Right kidney (tissue), 1 donor: Measurements from ENCODE around the gene ZBTB20.
A peak's percentile ranks its signal among the peaks of the same experiment; 100 is the strongest.

Source experiments
- DNase-seq: peaks from one replicate; pipeline ENCODE4 v3.0.0-alpha.2; 2016

The ZBTB20 gene

DNA sequence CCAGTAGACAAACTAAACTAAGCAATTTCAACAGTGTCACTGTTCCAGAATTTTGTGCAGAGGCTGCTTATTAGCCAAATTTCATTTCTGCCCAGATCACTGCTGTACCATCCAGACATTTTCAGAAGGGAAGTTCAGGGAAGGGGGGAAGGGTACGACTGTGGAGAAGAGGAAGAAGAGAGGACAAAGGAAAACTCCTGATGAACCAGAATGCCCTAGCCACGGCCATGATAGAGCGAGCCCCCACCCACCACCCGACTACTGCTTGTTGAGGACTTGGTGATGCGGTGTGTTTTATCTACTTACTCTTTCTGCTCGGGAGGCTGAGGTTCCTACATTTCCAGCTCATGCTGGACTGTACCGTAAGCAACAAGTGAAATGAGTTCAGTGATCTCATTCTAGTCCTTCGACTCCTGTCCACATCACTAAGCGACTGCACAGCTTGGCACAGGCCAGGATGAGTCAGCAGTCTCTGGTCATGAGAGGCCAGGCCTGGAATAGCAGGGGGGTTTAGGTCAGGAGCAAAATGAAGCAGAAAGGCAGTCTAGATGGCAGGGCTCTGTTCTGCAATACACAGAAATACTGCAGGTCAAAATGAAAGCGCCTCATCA lies 522.4 kb downstream of the ZBTB20 start:
- peak; percentile 53 for DNase-seq

DNA sequence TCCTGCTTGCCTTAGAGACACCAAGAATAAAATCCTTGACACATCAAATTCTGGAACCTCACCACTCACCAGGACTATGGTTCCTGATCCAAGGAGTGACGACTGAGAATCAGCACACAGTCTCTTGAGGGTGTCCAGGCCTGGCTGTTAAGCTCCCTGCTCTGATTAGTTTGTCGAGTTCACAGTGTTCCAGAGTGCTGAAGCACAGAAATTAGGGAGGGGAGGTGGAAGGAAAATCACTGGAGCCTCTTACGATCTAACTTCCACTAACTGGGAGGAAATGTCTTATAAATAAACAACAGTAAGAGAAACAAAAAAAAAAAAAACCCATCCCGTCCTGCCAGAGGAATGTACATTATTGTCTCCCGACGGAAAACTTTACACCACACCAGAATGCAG lies 523.0 kb downstream of the ZBTB20 start:
- peak; percentile 27 for DNase-seq

DNA sequence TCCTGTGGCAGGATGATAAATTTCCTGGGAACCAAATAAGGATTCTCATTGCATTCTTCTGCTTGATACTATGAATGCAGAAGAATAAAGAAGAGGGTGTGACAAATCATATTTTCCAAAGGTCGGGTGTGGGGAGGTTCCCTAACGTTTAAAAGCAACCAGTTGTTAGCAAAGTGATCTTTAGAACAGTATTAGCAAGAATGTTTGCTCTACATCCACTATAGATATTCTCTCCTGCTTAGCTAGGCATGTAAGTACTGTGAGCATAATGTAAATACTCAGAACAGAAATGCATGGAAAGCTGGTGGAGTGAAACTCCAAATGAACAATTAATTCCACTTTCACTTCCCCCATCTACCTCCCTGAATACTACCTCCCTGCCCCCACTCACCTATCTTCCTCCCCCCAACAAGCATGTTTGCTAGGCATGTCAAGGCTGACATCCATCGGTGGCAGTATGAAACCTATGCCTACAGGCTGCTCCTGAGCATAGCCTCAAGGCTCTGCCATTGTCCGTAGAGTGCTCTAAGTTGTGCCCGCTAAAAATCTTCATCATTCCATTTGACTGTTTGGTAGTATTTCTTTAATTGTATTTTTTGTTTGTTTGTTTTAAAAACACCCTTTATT lies 523.6 kb downstream of the ZBTB20 start:
- DNase-seq: peak; percentile 9

DNA sequence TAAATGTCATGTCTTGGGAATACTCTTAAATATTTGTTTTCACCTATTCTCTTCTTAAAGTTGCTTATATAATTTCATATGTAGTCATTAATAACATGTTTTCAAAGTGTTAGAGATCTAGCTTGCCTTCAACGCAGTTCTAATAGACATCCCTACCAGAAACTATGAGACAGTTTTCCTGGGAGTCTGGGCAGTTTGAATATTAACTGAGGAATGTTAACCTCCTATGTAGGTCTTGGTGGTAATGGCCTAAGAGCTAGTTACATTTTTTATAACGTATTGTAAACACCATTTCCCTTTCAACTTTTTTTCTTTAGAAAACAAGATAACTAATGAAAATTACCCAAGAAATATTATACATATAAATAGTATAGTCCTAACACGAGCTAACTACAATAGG lies 525.1 kb downstream of the ZBTB20 start:
- no peak for DNase-seq

DNA sequence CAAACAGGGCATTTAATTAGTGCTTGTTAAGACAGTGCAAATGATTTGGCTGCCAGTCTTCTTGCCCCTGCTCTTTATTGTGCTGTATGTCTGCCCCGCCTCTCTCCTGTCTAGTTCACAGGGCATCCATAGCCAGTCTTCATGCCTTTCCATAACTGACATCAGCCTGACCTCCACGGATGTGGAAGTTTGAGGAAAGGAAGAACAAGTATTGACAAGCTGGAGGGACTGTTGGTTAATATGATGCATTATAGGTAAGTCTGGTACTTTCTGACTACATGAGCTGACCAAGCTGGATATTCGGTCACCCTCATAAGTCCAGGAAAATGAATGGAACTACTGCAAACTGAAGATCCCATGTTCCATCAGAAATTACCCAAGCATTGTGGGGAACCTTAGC lies 527.3 kb downstream of the ZBTB20 start:
- DNase-seq: no peak

DNA sequence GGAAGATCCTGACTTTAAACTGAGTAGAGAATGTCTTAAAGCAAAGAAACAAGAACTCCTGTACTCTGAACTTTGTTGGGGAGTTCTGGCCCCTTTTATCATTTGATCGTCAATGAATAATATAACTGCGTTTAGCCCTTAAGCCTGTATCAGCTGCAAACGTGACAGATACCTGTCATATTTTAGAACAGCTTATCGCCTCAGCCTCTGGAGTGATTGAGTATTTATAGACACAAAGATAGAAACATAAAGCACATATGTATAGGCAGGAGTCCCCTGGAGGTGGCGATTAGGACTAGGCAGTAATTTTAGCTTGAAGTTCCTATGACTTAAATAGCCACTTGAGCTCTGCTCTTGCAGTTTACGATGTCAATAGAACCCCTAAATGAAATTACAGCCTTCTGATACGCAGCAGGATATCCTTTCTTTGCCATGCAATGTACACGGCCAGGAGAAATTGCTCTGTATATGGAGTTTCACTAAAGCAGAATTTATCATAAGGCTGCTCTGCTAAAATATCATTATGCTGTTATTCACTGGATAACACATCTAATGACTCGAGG lies 531.5 kb downstream of the ZBTB20 start:
- DNase-seq: no peak

DNA sequence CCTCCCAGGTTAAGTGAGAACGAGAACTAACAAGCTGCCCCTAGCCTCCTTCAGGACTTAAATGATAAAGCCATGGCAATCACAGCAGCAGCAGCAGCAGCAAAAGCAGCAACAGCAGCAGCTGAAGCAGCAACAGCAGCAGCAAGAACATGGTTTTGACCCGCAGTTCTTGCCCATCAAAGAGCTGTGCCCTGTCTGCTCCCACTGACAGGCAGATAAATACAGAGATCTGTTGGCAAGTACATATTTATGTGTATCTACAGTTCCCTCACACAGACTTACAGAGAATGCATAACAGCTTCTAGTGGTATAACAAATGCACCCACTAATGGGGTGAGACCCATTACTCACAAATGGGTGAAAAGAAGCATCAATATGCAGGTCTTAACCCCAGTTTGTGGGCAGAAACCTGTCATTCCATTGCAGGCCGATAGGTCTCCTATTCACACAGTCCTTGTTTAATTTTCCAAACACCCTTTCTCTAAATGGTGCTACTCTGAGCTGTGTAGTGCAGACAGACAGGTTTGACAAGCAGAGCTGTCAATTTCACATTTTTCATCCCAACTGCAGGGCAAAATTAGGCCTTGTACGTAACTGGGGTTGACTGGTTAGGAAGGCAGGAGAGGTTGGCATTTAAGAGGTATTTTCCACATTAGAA lies 537.0 kb downstream of the ZBTB20 start:
- DNase-seq: no peak

GRCh38 chr3:114608293-114608692 lies 538.8 kb downstream of the ZBTB20 start:
- DNase-seq: no peak

- DNase-seq: no peak
Observed at GRCh38 chr3:114606336-114606735, 540.8 kb downstream of the ZBTB20 start.

GRCh38 chr3:114600571-114600970 lies 546.5 kb downstream of the ZBTB20 start:
- DNase-seq: no peak

DNA sequence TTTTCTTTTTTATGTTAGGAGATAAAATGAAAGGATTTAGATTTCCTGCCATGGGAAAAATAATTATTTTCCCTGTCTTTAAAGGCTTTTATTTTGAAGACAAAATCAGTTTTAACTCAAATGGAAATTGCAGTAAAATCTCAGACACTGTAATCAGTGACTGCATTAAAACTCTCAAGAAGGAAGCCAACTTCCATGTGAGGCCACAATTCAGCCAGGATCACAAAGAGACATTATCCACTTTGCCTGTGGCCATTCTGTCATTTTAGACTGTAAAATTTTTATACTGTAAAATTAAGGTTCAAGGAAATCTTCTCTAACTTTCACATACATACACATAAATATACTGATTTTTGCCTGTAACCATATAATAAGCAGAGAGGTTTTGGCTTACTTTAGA lies 549.2 kb downstream of the ZBTB20 start:
- DNase-seq: no peak

GRCh38 chr3:114597012-114597411 lies 550.1 kb downstream of the ZBTB20 start:
- DNase-seq: no peak

DNA sequence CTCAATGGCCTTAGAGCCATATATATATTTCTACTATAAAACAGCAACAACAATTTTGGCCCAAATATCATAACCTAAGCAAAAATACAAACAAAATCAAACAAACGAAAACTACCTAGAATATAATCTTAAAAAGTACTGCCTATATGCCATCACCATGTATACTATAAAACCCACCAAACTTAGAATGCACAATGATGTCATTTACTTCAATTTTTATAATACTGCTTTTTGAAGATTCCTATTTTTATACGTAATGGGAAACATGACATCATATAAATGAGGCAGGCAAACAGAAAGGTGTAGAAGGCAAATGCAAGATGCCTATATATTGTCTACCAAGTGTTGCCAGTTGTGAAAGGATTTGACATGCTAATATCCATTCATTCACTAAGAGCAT lies 550.9 kb downstream of the ZBTB20 start:
- no peak for DNase-seq

- no peak for DNase-seq
Observed at GRCh38 chr3:114595522-114596028, 551.5 kb downstream of the ZBTB20 start.

GRCh38 chr3:114590309-114591047 lies 556.6 kb downstream of the ZBTB20 start:
- DNase-seq: no peak

- DNase-seq: no peak
Observed at GRCh38 chr3:114587986-114588385, 559.1 kb downstream of the ZBTB20 start.

DNA sequence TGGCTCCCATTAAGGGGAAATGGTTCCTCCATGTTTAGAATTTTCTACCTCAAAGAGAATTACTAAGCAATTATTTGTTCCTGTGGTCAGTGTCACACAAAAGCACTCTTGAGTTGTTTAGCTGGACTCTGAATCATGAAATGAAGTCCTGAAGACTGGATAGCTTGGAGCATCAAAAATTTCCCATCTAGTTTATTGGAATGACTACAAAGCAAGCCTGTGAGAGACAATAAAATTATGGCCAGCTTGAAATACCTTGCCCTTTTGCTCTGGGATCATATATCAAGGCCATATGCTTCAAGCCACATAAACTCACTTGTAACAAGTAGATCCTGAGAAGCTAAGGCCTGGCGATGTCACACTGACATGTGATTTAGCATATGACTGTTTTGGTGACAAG lies 561.0 kb downstream of the ZBTB20 start:
- DNase-seq: no peak

GRCh38 chr3:114585687-114586086 lies 561.4 kb downstream of the ZBTB20 start:
- no peak for DNase-seq

GRCh38 chr3:114584734-114585371 lies 562.2 kb downstream of the ZBTB20 start:
- DNase-seq: no peak

- no peak for DNase-seq
Observed at GRCh38 chr3:114582929-114583328, 564.2 kb downstream of the ZBTB20 start.

DNA sequence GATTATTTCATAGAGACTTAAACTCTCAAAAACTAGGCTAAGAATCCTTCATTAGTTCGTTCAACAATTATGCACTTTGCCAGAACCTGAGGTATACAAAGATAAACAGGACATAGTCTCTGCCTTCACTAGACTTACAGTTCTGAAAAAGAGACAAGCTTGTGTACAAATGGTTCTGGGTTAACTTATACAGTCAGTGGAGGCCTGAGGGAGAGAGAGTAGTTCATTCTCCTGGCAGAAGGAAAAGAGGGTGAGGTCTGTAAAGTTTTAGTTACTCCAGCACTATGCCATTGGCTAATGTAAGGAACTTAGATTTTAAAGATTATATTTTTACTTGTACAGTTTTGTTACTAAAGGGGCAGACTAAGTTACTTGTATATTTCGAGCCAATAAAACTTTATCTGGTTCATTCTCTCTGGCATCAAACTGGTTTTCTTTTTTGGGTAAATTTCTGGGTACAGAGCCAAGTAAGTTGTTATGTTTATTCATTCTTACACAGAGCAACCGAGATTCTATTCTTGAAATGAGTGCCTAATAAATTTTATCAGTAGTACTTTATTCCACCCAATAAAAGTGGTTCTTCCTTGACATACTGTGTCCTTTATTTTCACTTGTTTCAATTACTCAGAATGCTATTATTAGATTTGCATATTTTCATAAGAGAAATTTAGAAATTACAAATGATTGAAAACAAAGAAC lies 574.6 kb downstream of the ZBTB20 start:
- DNase-seq: no peak

GRCh38 chr3:114571363-114571762 lies 575.7 kb downstream of the ZBTB20 start:
- no peak for DNase-seq
